GM18868 (cell line): Measurements from ENCODE around the gene PRDM12.

Experiments used
- ATAC-seq: cut with Tn5 transposase; IDR thresholded peaks from one replicate; pipeline ENCODE4 v1.9.1; 2021; ENCODE audit warnings: mild to moderate bottlenecking, moderate library complexity; ENCODE audit not compliant: unreplicated experiment

Gene PRDM12

DNA sequence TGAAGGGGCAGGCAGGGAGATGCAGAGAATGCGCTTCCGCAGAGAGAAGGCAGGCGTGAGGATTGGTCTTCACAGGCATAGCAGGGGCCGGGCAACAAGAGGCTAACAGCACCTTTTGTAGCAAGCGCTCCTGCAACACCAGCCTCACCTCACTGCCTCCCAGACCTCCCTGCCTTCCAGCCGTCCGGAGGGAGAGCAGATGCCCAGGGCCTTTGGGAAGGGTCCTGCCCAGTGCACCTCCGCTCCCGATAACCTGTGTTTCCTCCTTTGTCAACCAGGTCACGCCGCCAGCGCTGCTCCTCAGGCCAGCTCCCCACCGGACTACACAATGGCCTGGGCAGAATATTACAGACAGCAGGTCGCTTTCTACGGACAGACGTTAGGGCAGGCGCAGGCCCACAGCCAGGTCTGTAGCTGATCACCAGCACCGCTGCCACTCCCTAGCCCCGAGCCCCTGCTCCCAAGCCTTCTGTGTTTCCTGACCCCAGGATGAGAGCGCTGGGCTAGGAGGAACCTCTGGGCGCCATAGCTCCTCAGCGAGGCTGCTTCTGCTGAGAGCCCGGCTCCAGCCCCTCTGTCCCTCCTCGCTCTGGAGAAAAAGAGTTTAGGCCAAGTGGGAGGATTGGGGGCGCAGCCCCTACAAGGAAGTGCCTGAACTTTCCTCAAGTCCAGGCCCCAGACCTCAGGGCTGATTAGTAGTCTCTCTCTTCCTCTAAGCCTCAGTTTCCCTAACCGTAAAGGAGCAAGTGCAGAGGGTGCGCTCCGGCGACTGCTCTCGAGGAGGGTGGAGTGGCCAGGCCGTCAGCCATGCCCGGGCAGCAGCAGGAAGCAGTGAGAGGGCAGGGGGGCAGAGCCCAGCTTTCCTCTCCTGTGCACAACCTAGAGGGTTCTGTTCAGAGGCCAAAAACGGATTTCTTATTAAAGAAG lies 28.4 kb upstream of the PRDM12 start:
- ATAC-seq, result no peak

DNA sequence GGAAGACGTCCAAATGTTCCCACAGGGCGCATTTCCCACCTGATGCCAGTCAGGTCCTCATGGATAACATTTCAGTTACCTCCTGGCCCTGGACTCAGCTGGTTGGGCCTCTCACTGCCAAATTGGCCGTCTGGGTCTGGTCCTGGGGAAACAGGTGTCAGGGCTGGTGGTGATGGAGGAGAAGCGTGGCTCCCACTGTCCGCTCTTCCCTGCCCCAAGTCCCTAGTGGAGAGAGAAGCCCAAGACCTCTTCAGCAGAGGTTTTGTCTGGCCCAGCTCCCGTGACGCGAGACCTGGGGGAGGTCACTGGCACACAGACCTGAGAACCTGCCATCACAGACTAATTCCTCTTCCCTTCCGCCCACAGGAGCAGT lies 27.8 kb upstream of the PRDM12 start:
- no peak for ATAC-seq

DNA sequence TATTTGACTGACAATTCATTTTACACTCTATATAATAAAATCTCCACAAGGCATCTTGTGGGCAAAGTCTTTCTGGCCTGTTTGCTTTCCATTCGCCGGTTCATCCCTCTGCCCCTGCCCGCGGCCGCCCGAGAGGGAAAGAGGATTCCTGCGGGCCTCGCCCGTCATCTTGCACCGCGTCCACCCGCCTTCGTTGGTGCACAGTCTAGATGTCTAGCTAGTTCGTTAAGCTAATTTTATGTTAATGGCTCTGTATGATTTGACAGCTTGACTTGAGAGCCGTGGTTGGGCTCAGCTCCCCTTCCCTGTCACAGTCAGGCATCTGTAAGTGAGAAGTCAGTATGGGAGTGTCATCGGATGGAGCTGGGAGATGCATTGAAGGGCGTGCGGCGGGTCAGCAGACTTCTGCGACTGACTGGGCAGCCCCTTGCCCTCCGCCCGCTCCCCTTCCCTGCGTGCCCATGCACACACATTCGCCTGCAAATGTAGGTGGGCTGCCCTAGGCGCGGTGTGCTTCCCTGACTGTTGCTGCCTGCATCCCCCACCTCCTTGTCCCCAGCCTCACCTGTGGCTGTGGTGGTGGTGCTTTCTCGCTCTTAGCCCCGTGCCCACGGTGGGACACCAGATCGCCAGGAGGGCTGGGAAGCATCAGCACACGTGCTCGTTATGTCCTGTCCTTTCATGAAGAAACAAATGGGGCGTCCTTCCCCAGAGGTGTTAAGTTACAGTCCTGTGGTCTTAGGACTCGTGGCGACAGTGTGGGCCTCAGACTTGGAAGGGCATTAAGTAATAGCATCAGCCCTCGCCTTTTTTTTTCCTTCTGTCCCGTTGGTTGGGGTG lies 25.9 kb upstream of the PRDM12 start:
- no peak for ATAC-seq

- ATAC-seq, result no peak
Observed at GRCh38 chr9:130639124-130639765, 25.1 kb upstream of the PRDM12 start.

- no peak for ATAC-seq
Observed at GRCh38 chr9:130639866-130640555, 24.4 kb upstream of the PRDM12 start.

DNA sequence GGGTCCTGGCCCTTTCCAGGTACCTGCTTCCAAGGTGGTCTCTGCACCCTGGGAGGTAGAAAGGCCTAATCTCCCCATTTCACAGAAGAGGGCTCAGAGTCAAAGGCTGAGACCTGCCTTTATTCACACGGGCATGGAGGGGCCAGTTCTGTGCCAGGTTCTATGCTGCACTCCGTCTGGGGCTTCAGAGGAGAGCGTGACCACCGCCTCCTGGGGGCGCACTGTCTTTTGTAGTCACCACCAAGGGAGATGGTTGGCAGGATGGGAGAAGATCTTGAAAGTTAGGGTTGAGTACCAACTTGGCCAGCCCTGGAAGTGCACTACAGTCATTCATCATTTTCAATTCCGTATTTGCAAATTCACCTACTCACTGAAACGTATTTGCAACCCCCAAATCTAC lies 23.7 kb upstream of the PRDM12 start:
- no peak for ATAC-seq

- ATAC-seq, result no peak
Observed at GRCh38 chr9:130642926-130643325, 21.5 kb upstream of the PRDM12 start.

- ATAC-seq, result no peak
Observed at GRCh38 chr9:130651221-130651620, 13.2 kb upstream of the PRDM12 start.

GRCh38 chr9:130651752-130652151 lies 12.6 kb upstream of the PRDM12 start:
- ATAC-seq, result no peak

DNA sequence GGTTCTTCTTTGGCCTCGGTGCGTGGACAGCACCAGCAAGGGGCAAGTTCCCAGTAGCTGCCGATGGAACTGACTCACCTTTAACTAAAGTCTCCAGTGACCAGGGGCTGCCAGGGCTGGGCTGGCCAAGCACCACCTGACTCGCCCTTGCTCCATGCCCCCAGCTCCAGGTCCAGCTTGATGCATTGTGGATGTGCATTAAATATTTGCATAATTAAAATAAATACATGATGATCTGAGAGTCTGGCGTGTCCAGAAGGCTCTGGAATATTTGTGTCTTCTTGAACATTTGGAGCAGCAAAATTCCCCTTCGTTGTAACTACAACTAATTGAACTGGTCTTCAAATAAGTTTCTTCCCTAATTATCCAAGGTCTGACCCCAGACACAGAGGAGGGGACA lies 9.5 kb upstream of the PRDM12 start:
- no peak for ATAC-seq

DNA sequence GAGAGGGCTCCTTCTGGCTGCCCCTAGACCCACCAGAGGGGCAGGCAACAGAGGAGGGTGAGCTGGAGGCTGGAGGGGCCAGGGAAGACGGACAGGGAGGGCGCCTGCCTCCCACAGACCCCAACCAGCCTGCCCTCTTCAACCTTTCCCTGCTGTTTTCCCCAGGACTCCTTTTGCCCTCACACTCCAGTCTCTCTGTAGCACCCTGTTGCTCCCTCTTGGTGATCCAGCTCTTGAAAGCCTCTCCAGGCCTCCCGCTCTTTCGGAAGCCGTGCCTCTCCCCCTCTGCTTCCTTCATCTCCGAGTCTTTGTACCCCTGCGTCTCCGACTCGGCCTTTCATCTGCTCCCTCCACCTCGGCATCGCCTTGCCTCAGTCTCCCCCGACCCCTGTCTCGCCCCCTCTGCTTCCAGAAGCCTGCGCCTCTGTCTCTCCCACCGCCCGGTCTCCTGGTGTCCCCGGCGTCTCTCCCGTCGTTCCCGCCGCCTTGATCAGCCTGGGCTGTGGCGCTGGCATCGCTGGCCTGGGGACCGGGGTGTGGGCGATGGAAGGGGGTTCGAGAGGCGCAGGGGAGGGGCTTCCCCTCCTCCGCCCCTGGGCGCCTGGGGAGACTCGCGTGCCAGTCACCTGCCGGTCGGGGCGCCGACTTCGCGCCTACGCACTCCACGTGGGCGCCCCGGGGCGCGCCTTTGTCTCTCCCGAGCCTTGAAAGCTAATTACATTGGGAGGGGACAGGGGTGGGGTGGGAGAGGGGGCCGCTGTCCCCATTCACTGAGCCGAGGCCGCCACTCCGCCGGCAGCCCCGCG lies 5.3 kb upstream of the PRDM12 start:
- no peak for ATAC-seq

- ATAC-seq, result no peak
Observed at GRCh38 chr9:130659699-130660248, 4.6 kb upstream of the PRDM12 start.

- no peak for ATAC-seq
Observed at GRCh38 chr9:130660326-130660682, 4.1 kb upstream of the PRDM12 start.

- ATAC-seq, result no peak
Observed at GRCh38 chr9:130660683-130661450, 3.5 kb upstream of the PRDM12 start.

DNA sequence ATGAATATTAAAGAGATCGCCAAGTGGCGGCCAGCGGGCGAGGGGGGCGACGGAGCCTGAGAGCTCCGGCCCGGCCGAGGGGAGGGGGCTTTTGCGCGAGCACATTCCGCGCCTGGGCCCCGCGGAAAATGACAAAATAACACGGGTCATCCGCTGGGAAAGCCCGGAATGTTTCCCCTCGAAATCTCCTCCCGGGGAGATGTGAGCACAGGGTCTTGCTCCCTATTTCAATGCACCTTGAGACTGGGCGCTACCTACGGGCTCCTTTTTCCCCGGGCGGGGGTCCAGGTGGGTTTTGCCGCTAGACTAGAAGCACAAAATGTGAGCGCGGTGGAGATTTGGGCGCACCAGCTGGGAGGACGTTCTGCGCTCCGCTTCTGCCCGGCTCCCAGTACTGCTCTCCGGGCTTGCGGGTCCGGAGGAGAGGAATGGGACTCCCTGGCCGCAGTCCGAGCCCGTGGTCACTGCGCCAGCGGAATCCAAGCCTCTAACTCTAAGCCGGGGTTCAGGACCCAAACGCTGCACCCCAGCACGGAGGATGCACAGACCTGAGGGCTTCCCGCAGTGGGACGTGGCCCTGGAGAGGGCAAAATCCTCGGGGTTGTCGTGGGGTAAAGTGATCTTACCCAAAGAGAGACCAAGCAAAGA lies 2.8 kb upstream of the PRDM12 start:
- ATAC-seq, result no peak

GRCh38 chr9:130662099-130662969 lies 2.1 kb upstream of the PRDM12 start:
- no peak for ATAC-seq

- ATAC-seq, result no peak
Observed at GRCh38 chr9:130662970-130663257, 1.5 kb upstream of the PRDM12 start.
